H9 (cell line): ENCODE data around the gene GON7. TPM values are rescaled to one million over a fixed set of nuclear protein-coding genes. Genes with fewer than 3 reads are reported as not detected.

Source experiments
- DNase-seq: peaks from one replicate; pipeline ENCODE4 v3.0.0-alpha.2; 2017
- H2AFZ ChIP-seq: one replicate; pipeline ENCODE4 v1.6.1; 2013; ENCODE audit warnings: mild to moderate bottlenecking, low read length, control low read depth, moderate library complexity
- H2AK5ac ChIP-seq: 2 replicates; pipeline ENCODE4 v1.6.1; 2013; ENCODE audit warnings: low read length, control low read depth, mixed read lengths; ENCODE audit not compliant: insufficient read length
- H2BK120ac ChIP-seq: one replicate; pipeline ENCODE4 v1.6.1; 2013; ENCODE audit warnings: low read depth, mild to moderate bottlenecking, low read length, control low read depth, inconsistent platforms; ENCODE audit not compliant: poor library complexity, severe bottlenecking
- H2BK12ac ChIP-seq: 2 replicates; pipeline ENCODE4 v1.6.1; 2013; ENCODE audit warnings: low read length, control low read depth, mixed read lengths, low read depth; ENCODE audit not compliant: insufficient read length
- H2BK15ac ChIP-seq: 2 replicates; pipeline ENCODE4 v1.6.1; 2013; ENCODE audit warnings: low read depth, low read length, control low read depth
- H2BK20ac ChIP-seq: one replicate; pipeline ENCODE4 v1.6.1; 2013; ENCODE audit warnings: low read depth, mild to moderate bottlenecking, low read length, control low read depth, inconsistent platforms; ENCODE audit not compliant: poor library complexity, severe bottlenecking
- H2BK5ac ChIP-seq: 2 replicates; pipeline ENCODE4 v1.6.1; 2013; ENCODE audit warnings: low read length, control low read depth, mixed read lengths; ENCODE audit not compliant: insufficient read length
- H3K14ac ChIP-seq: 2 replicates; pipeline ENCODE4 v1.6.1; 2013; ENCODE audit warnings: low read length, control low read depth; ENCODE audit not compliant: insufficient read depth
- H3K18ac ChIP-seq: 2 replicates; pipeline ENCODE4 v1.6.1; 2013; ENCODE audit warnings: low read depth, mild to moderate bottlenecking, mixed read lengths, low read length, control low read depth; ENCODE audit not compliant: insufficient read length
- H3K23ac ChIP-seq: 2 replicates; pipeline ENCODE4 v1.6.1; 2013; ENCODE audit warnings: low read length, control low read depth, mixed read lengths, low read depth; ENCODE audit not compliant: insufficient read length
- H3K23me2 ChIP-seq: 2 replicates; pipeline ENCODE4 v1.6.1; 2013; ENCODE audit warnings: low read depth, mild to moderate bottlenecking, mixed read lengths, low read length, control low read depth; ENCODE audit not compliant: insufficient read length, poor library complexity, severe bottlenecking
- H3K27ac ChIP-seq: 2 replicates; pipeline ENCODE4 v1.5.1; 2013; ENCODE audit warnings: low read length, control low read depth, mixed read lengths, low read depth; ENCODE audit not compliant: insufficient read length
- H3K27me3 ChIP-seq: 2 replicates; pipeline ENCODE4 v1.6.1; 2013; ENCODE audit warnings: low read length, control low read depth, inconsistent platforms; ENCODE audit not compliant: insufficient read depth
- H3K4ac ChIP-seq: 2 replicates; pipeline ENCODE4 v1.6.1; 2013; ENCODE audit warnings: low read depth, mild to moderate bottlenecking, control low read depth, inconsistent platforms, low read length, moderate library complexity
- H3K4me1 ChIP-seq: 2 replicates; pipeline ENCODE4 v1.6.1; 2013; ENCODE audit warnings: low read length, control low read depth, inconsistent platforms; ENCODE audit not compliant: insufficient read depth
- H3K4me2 ChIP-seq: 2 replicates; pipeline ENCODE4 v1.6.1; 2013; ENCODE audit warnings: low read length, control low read depth, mixed read lengths; ENCODE audit not compliant: insufficient read length, insufficient read depth
- H3K56ac ChIP-seq: 2 replicates; pipeline ENCODE4 v1.6.1; 2013; ENCODE audit warnings: low read depth, mild to moderate bottlenecking, mixed read lengths, low read length, control low read depth; ENCODE audit not compliant: insufficient read length
- H3K79me1 ChIP-seq: 2 replicates; pipeline ENCODE4 v1.6.1; 2013; ENCODE audit warnings: low read depth, mild to moderate bottlenecking, moderate library complexity, low read length, control low read depth, inconsistent platforms; ENCODE audit not compliant: insufficient read depth, poor library complexity, severe bottlenecking
- H3K79me2 ChIP-seq: 2 replicates; pipeline ENCODE4 v1.6.1; 2013; ENCODE audit warnings: low read length, control low read depth, inconsistent platforms; ENCODE audit not compliant: insufficient read depth
- H3K9ac ChIP-seq: 2 replicates; pipeline ENCODE4 v1.6.1; 2013; ENCODE audit warnings: low read length, control low read depth, mixed read lengths; ENCODE audit not compliant: insufficient read length; ENCODE audit errors: extremely low read depth
- H3K9me3 ChIP-seq: one replicate; pipeline ENCODE4 v1.6.1; 2013; ENCODE audit warnings: low read depth, low read length, inconsistent platforms; ENCODE audit not compliant: control insufficient read depth
- H3T11ph ChIP-seq: one replicate; pipeline ENCODE4 v1.6.1; 2013; ENCODE audit warnings: mild to moderate bottlenecking, low read length, control low read depth, inconsistent platforms
- H4K20me1 ChIP-seq: one replicate; pipeline ENCODE4 v1.6.1; 2013; ENCODE audit not compliant: control insufficient read depth, insufficient read length, insufficient read depth
- H4K5ac ChIP-seq: 2 replicates; pipeline ENCODE4 v1.6.1; 2013; ENCODE audit warnings: low read depth, mild to moderate bottlenecking, mixed read lengths, low read length, control low read depth; ENCODE audit not compliant: insufficient read length
- H4K8ac ChIP-seq: replicated peaks from 2 replicates; pipeline ENCODE4 v1.6.1; 2013; ENCODE audit warnings: low read length, control low read depth, mixed read lengths, low read depth; ENCODE audit not compliant: insufficient read length
- H4K91ac ChIP-seq: 2 replicates; pipeline ENCODE4 v1.6.1; 2013; ENCODE audit warnings: low read depth, mild to moderate bottlenecking, moderate library complexity, mixed read lengths, low read length, control low read depth; ENCODE audit not compliant: insufficient read length
- H3K27ac Mint-ChIP-seq, 3 experiments: 2 replicates in 2 of 3; 3 replicates in 1 of 3; pipeline ENCODE4 v1.8.0; 2020 to 2021; ENCODE audit warnings: mixed read lengths in 3 of 3, mild to moderate bottlenecking in 1 of 3, moderate library complexity in 1 of 3
- H3K27me3 Mint-ChIP-seq: 2 replicates; pipeline ENCODE4 v1.8.0; 2021; ENCODE audit warnings: low read depth, mild to moderate bottlenecking, moderate library complexity, mixed read lengths
- H3K36me3 Mint-ChIP-seq, 3 experiments: 2 replicates in 2 of 3; 3 replicates in 1 of 3; pipeline ENCODE4 v1.8.0; 2020 to 2021; ENCODE audit warnings: low read depth in 3 of 3, mixed read lengths in 3 of 3; ENCODE audit not compliant: insufficient read depth in 1 of 3
- H3K4me1 Mint-ChIP-seq, 2 experiments: 2 replicates each; pipeline ENCODE4 v1.8.0; 2020; ENCODE audit warnings: mixed read lengths in 2 of 2
- H3K4me3 Mint-ChIP-seq, 2 experiments: 2 replicates in 1 of 2; 3 replicates in 1 of 2; pipeline ENCODE4 v1.8.0; 2020 to 2021; ENCODE audit warnings: mild to moderate bottlenecking in 2 of 2, mixed read lengths in 2 of 2, moderate library complexity in 1 of 2
- H3K9me3 Mint-ChIP-seq, 2 experiments: 2 replicates in 1 of 2; 3 replicates in 1 of 2; pipeline ENCODE4 v1.8.0; 2020; ENCODE audit warnings: mild to moderate bottlenecking in 2 of 2, mixed read lengths in 2 of 2, moderate library complexity in 1 of 2
- CTCF ChIP-seq: fragments of 200-600 bp; sonication (generic); conservative IDR thresholded peaks from 3 replicates; pipeline ENCODE4 v1.8.0; 2021; ENCODE audit warnings: antibody characterized with exemption, mild to moderate bottlenecking
- whole genome bisulfite sequencing: extraction: QIAGEN DNeasy Blood & Tissue Kit; methylation state at CpG from one replicate; pipeline ENCODE4 v1.1.7; 2013; ENCODE audit warnings: missing lambda C conversion rate, low lambda C conversion rate, mixed read lengths; ENCODE audit not compliant: insufficient read length; ENCODE audit errors: extremely low coverage; 5-methylcytosine and 5-hydroxymethylcytosine counted together
- total RNA-seq: library from RNA; stranded (reverse); gene quantifications from 2 replicates; pipeline ENCODE4 v1.2.1, GENCODE V29; 2021

The GON7 gene
- total RNA-seq, 1 experiment from 2014 or later = 6.8 TPM

GRCh38 chr14:93185349-93185720 lies 21.5 kb downstream of the GON7 start:
- Histone ChIP-seq H3K18ac (no peak overlapping the region), H4K91ac (no peak overlapping the region), H3K79me2 (no peaks in the 10 kb centered on the region; the same call in 1 of the 2 replicates), H3K9me3 (no peaks in the 10 kb centered on the region), H2AK5ac (no peak overlapping the region), H3K9ac (peak overlapping the region; percentile 87), H3K23me2 (peaks cover 3% of the 10 kb centered on the region), H2BK5ac (peak overlapping the region; percentile 58), H3K14ac (no peak overlapping the region; the same call in 1 of the 2 replicates), H3K27ac (no peak overlapping the region), H2BK120ac (no peak overlapping the region), H4K8ac (no peak overlapping the region), H2BK15ac (no peak overlapping the region), H3K23ac (no peak overlapping the region), H3K4me1 (no peaks in the 10 kb centered on the region), H3K4me2 (peak overlapping the region; percentile 95), H2BK20ac (no peak overlapping the region), H3K56ac (no peak overlapping the region), H2BK12ac (no peak overlapping the region), H3K79me1 (peaks cover 9% of the 10 kb centered on the region), H2AFZ (peak overlapping the region; percentile 37), H3K27me3 (no peaks in the 10 kb centered on the region), H4K5ac (no peak overlapping the region), H3T11ph (no peak overlapping the region), H3K4ac (no peak overlapping the region), H4K20me1 (no peaks in the 10 kb centered on the region)
- WGBS = no CpG with 5 or more reads among the region's 10 CpGs
- no peak for DNase-seq
- Mint-ChIP-seq H3K4me3 (peak overlapping the region; percentile 93 to 95), H3K9me3 (no peaks in the 10 kb centered on the region), H3K27ac (peak overlapping the region; percentile 40 to 97 (median 93); a peak in 6 of 7 replicates), H3K36me3 (peaks cover 3 to 38% (median 34%) of the 10 kb centered on the region in 3 experiments; a peak in 6 of 7 replicates), H3K4me1 (peaks cover 11 to 18% of the 10 kb centered on the region in 2 experiments), H3K27me3 (no peaks in the 10 kb centered on the region)
- no peak for TF ChIP-seq CTCF
